Lower leg skin (tissue), 3 donors: ENCODE measurements around the gene KRT84.

Experiments
- CTCF ChIP-seq, 3 donors: fragments of 450-650 bp; IDR thresholded peaks; one replicate each; pipeline ENCODE4 v1.5.1; 2016; ENCODE audit warnings: antibody characterized with exemption in 3 of 3, mild to moderate bottlenecking in 3 of 3, moderate library complexity in 2 of 3
- POLR2A ChIP-seq, 2 donors: fragments of 450-650 bp; IDR thresholded peaks; one replicate each; pipeline ENCODE4 v1.6.1; 2016 to 2017; ENCODE audit warnings: antibody characterized with exemption in 2 of 2, mild to moderate bottlenecking in 1 of 2, moderate library complexity in 1 of 2

GRCh38 chr12:52360106-52360662 lies 25.3 kb downstream of the KRT84 start:
- TF ChIP-seq CTCF (IDR thresholded peaks at IDR 0.05): no peak
- TF ChIP-seq POLR2A (IDR thresholded peaks at IDR 0.05): no peak
